ENCODE results near the gene KCNG4. TPM values are rescaled to one million over a fixed set of nuclear protein-coding genes. Genes with fewer than 3 reads are reported as not detected.

KCNG4 gene
- total RNA-seq, 1 donor from 2014 or later = not detected

- no peaks in the 10 kb centered on the region for H4K20me1 ChIP-seq (ENCODE audit: low read depth)
- Mint-ChIP-seq H3K36me3 (no peaks in the 10 kb centered on the region), H3K9me3 (no peaks in the 10 kb centered on the region), H3K27ac (no peak overlapping the region), H3K4me3 (no peak overlapping the region), H3K27me3 (ENCODE audit: insufficient read depth, low read depth) (peaks cover 21% of the 10 kb centered on the region), H3K4me1 (peaks cover 18% of the 10 kb centered on the region)
- H3K9ac ChIP-seq = no peak overlapping the region
- H3K9me3 ChIP-seq (ENCODE audit: low read depth) = no peaks in the 10 kb centered on the region
- H3K4me3 ChIP-seq = no peak overlapping the region
- no peaks in the 10 kb centered on the region for H3K27me3 ChIP-seq
- H3K79me2 ChIP-seq (ENCODE audit: low read depth) = no peaks in the 10 kb centered on the region
- TF ChIP-seq EZH2phosphoT487 (IDR thresholded peaks at IDR 0.05) = no peak
- no peak overlapping the region for H3K4me2 ChIP-seq
- H3K27ac ChIP-seq = no peak overlapping the region
- no peak overlapping the region for H2AFZ ChIP-seq (replicated peaks)
- H3K4me1 ChIP-seq = no peaks in the 10 kb centered on the region
- no peaks in the 10 kb centered on the region for H3K36me3 ChIP-seq
- H3F3A ChIP-seq (ENCODE audit: low read depth) = no peaks in the 10 kb centered on the region
- DNase-seq (ENCODE audit: low spot score) = no peak
These were observed 22.2 kb upstream of the KCNG4 start for GRCh38 chr16:84262031-84262430.

GRCh38 chr16:84260766-84261554 lies 21.1 kb upstream of the KCNG4 start:
- H3K4me3 Mint-ChIP-seq = no peak overlapping the region
- Histone ChIP-seq H3K36me3 (no peaks in the 10 kb centered on the region), H3K9ac (no peak overlapping the region), H3K4me2 (no peak overlapping the region), H3F3A (ENCODE audit: low read depth) (no peaks in the 10 kb centered on the region), H3K27ac (no peak overlapping the region), H3K4me1 (no peaks in the 10 kb centered on the region), H4K20me1 (ENCODE audit: low read depth) (no peaks in the 10 kb centered on the region), H2AFZ (replicated peaks) (no peak overlapping the region), H3K79me2 (ENCODE audit: low read depth) (no peaks in the 10 kb centered on the region), H3K9me3 (ENCODE audit: low read depth) (no peaks in the 10 kb centered on the region), H3K27me3 (no peaks in the 10 kb centered on the region), H3K4me3 (no peak overlapping the region)
- no peak overlapping the region for H3K27ac Mint-ChIP-seq
- peaks cover 10% of the 10 kb centered on the region for H3K4me1 Mint-ChIP-seq
- no peak for DNase-seq (ENCODE audit: low spot score)
- TF ChIP-seq, protein P1, sequence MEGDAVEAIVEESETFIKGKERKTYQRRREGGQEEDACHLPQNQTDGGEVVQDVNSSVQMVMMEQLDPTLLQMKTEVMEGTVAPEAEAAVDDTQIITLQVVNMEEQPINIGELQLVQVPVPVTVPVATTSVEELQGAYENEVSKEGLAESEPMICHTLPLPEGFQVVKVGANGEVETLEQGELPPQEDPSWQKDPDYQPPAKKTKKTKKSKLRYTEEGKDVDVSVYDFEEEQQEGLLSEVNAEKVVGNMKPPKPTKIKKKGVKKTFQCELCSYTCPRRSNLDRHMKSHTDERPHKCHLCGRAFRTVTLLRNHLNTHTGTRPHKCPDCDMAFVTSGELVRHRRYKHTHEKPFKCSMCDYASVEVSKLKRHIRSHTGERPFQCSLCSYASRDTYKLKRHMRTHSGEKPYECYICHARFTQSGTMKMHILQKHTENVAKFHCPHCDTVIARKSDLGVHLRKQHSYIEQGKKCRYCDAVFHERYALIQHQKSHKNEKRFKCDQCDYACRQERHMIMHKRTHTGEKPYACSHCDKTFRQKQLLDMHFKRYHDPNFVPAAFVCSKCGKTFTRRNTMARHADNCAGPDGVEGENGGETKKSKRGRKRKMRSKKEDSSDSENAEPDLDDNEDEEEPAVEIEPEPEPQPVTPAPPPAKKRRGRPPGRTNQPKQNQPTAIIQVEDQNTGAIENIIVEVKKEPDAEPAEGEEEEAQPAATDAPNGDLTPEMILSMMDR (IDR thresholded peaks at IDR 0.05) = no peak
- TF ChIP-seq EZH2 (IDR thresholded peaks at IDR 0.05) = no peak
- no peak for TF ChIP-seq EZH2phosphoT487 (IDR thresholded peaks at IDR 0.05)
- no peaks in the 10 kb centered on the region for H3K36me3 Mint-ChIP-seq
- no peaks in the 10 kb centered on the region for H3K9me3 Mint-ChIP-seq
- peaks cover 19% of the 10 kb centered on the region for H3K27me3 Mint-ChIP-seq (ENCODE audit: insufficient read depth, low read depth)

- Mint-ChIP-seq H3K9me3 (no peaks in the 10 kb centered on the region), H3K4me1 (peaks cover 9% of the 10 kb centered on the region), H3K27me3 (ENCODE audit: insufficient read depth, low read depth) (peaks cover 19% of the 10 kb centered on the region), H3K4me3 (no peak overlapping the region), H3K27ac (no peak overlapping the region), H3K36me3 (no peaks in the 10 kb centered on the region)
- H3K79me2 ChIP-seq (ENCODE audit: low read depth) = no peaks in the 10 kb centered on the region
- H3K9me3 ChIP-seq (ENCODE audit: low read depth) = no peaks in the 10 kb centered on the region
- no peak overlapping the region for H2AFZ ChIP-seq (replicated peaks)
- H3K4me1 ChIP-seq = no peaks in the 10 kb centered on the region
- H3K27me3 ChIP-seq = peaks cover 7% of the 10 kb centered on the region
- no peaks in the 10 kb centered on the region for H3F3A ChIP-seq (ENCODE audit: low read depth)
- H3K4me3 ChIP-seq = no peak overlapping the region
- no peak overlapping the region for H3K4me2 ChIP-seq
- H3K9ac ChIP-seq = no peak overlapping the region
- no peaks in the 10 kb centered on the region for H4K20me1 ChIP-seq (ENCODE audit: low read depth)
- no peak for DNase-seq (ENCODE audit: low spot score)
- H3K27ac ChIP-seq = no peak overlapping the region
- no peaks in the 10 kb centered on the region for H3K36me3 ChIP-seq
- TF ChIP-seq, protein P1 (IDR thresholded peaks at IDR 0.05) = no peak
- TF ChIP-seq EZH2 (IDR thresholded peaks at IDR 0.05) = no peak
- no peak for TF ChIP-seq EZH2phosphoT487 (IDR thresholded peaks at IDR 0.05)
These were observed 19.9 kb upstream of the KCNG4 start for GRCh38 chr16:84259691-84260090.

DNA sequence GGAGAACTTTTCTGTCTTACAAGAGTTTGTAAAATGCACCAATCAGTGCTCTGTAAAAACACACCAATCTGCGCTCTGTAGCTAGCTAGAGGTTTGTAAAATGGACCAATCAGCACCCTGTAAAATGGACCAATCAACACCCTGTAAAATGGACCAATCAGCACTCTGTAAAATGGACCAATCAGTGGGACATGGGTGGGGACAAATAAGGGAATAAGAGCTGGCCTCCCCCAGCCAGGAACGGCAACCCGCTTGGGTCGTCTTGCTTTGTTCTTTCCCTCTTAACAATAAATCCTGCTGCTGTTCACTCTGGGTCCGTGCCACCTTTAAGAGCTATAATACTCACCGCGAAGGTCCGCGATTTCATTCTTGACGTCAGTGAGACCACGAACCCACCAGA lies 18.5 kb upstream of the KCNG4 start:
- no peak overlapping the region for H3K4me3 Mint-ChIP-seq
- Histone ChIP-seq H3K4me2 (no peak overlapping the region), H3K27ac (no peak overlapping the region), H3K9me3 (ENCODE audit: low read depth) (no peaks in the 10 kb centered on the region), H3K9ac (no peak overlapping the region), H4K20me1 (ENCODE audit: low read depth) (no peaks in the 10 kb centered on the region), H2AFZ (replicated peaks) (no peak overlapping the region), H3K4me3 (no peak overlapping the region), H3K79me2 (ENCODE audit: low read depth) (no peaks in the 10 kb centered on the region), H3K4me1 (no peaks in the 10 kb centered on the region), H3F3A (ENCODE audit: low read depth) (no peaks in the 10 kb centered on the region), H3K36me3 (no peaks in the 10 kb centered on the region), H3K27me3 (peaks cover 7% of the 10 kb centered on the region)
- H3K9me3 Mint-ChIP-seq = no peaks in the 10 kb centered on the region
- H3K4me1 Mint-ChIP-seq = peaks cover 8% of the 10 kb centered on the region
- H3K27ac Mint-ChIP-seq = no peak overlapping the region
- TF ChIP-seq, protein P1 (IDR thresholded peaks at IDR 0.05) = no peak
- TF ChIP-seq EZH2phosphoT487 (IDR thresholded peaks at IDR 0.05) = no peak
- no peak for TF ChIP-seq EZH2 (IDR thresholded peaks at IDR 0.05)
- peaks cover 13% of the 10 kb centered on the region for H3K27me3 Mint-ChIP-seq (ENCODE audit: insufficient read depth, low read depth)
- H3K36me3 Mint-ChIP-seq = no peaks in the 10 kb centered on the region
- DNase-seq (ENCODE audit: low spot score) = no peak

All from neural progenitor cell (in vitro differentiated cells).